ENCODE results near the gene PCDHGB5.

DNA sequence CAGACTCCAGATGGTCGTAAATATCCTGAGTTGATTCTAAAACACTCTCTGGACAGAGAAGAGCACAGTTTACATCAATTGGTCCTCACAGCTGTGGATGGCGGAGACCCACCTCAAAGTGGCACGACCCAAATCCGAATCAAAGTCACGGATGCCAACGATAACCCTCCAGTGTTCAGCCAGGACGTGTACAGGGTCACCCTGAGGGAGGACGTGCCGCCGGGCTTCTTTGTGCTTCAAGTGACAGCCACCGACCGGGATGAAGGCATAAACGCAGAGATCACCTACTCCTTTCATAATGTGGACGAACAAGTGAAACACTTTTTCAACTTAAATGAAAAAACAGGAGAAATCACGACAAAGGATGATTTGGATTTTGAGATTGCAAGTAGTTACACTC lies 37.1 kb upstream of the PCDHGB5 start:
- TF ChIP-seq, protein P1, sequence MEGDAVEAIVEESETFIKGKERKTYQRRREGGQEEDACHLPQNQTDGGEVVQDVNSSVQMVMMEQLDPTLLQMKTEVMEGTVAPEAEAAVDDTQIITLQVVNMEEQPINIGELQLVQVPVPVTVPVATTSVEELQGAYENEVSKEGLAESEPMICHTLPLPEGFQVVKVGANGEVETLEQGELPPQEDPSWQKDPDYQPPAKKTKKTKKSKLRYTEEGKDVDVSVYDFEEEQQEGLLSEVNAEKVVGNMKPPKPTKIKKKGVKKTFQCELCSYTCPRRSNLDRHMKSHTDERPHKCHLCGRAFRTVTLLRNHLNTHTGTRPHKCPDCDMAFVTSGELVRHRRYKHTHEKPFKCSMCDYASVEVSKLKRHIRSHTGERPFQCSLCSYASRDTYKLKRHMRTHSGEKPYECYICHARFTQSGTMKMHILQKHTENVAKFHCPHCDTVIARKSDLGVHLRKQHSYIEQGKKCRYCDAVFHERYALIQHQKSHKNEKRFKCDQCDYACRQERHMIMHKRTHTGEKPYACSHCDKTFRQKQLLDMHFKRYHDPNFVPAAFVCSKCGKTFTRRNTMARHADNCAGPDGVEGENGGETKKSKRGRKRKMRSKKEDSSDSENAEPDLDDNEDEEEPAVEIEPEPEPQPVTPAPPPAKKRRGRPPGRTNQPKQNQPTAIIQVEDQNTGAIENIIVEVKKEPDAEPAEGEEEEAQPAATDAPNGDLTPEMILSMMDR (conservative IDR thresholded peaks at IDR 0.05), result no peak
- TF ChIP-seq ZFX (IDR thresholded peaks at IDR 0.05), result no peak
